ENCODE measurements around the gene AKAP7. TPM values are rescaled to one million over a fixed set of nuclear protein-coding genes. Genes with fewer than 3 reads are reported as not detected.

AKAP7 gene
- polyA plus RNA-seq, 1 donor from 2014 or later = 2.8 TPM

Other genes with a start within 250 kb of the AKAP7 start
- gene EPB41L2, start 72.2 kb upstream of the AKAP7 start, polyA plus RNA-seq = 21.2 TPM

Measured in IgD-negative memory B cell (primary cell).